ENCODE data around the gene HSPH1.

The HSPH1 gene

GRCh38 chr13:31096654-31097302 is 64.9 kb downstream of the HSPH1 start:
- DNase-seq (ENCODE audit: low read depth in 2 of 2) = no peak

GRCh38 chr13:31094331-31095015 is 67.2 kb downstream of the HSPH1 start:
- DNase-seq (ENCODE audit: low read depth in 2 of 2) = no peak

- no peak for DNase-seq (ENCODE audit: low read depth in 2 of 2)
Measured at GRCh38 chr13:31093145-31093885, 68.4 kb downstream of the HSPH1 start.

GRCh38 chr13:31092646-31093045 is 69.1 kb downstream of the HSPH1 start:
- DNase-seq (ENCODE audit: low read depth in 2 of 2) = no peak

- DNase-seq (ENCODE audit: low read depth in 2 of 2) = no peak
Measured at GRCh38 chr13:31090961-31091624, 70.6 kb downstream of the HSPH1 start.

- DNase-seq (ENCODE audit: low read depth in 2 of 2) = no peak
Measured at GRCh38 chr13:31090096-31090495, 71.6 kb downstream of the HSPH1 start.

- no peak for DNase-seq (ENCODE audit: low read depth in 2 of 2)
Measured at GRCh38 chr13:31089649-31090048, 72.1 kb downstream of the HSPH1 start.

GRCh38 chr13:31088826-31089420 is 72.8 kb downstream of the HSPH1 start:
- DNase-seq (ENCODE audit: low read depth in 2 of 2) = no peak

Measured in stimulated activated CD8-positive, alpha-beta memory T cell treated with anti-CD3 and anti-CD28 coated beads, Interleukin-7, amount 100 ng/mL, for 4 hours (primary cell).